Suprapubic skin (tissue), 4 donors: ENCODE measurements around the gene MGME1. TPM values are rescaled to one million over a fixed set of nuclear protein-coding genes. Genes with fewer than 3 reads are reported as not detected.
A peak's percentile ranks its signal among the peaks of the same experiment; 100 is the strongest.

Experiments used
- DNase-seq, 2 donors: peaks; one replicate each; pipeline ENCODE4 v3.0.0-alpha.2; 2019; ENCODE audit warnings: low spot score in 2 of 2
- H3K27ac ChIP-seq: fragments of 200-600 bp; sonication (generic); one replicate; pipeline ENCODE4 v1.5.1; 2019
- H3K27me3 ChIP-seq: fragments of 200-600 bp; sonication (generic); one replicate; pipeline ENCODE4 v1.5.1; 2019
- H3K36me3 ChIP-seq: fragments of 200-600 bp; sonication (generic); one replicate; pipeline ENCODE4 v1.5.1; 2019
- H3K4me1 ChIP-seq: fragments of 200-600 bp; sonication (generic); one replicate; pipeline ENCODE4 v1.5.1; 2019
- H3K4me3 ChIP-seq: fragments of 200-600 bp; sonication (generic); one replicate; pipeline ENCODE4 v1.5.1; 2019; ENCODE audit warnings: mild to moderate bottlenecking
- H3K9me3 ChIP-seq: fragments of 200-600 bp; sonication (generic); one replicate; pipeline ENCODE4 v1.5.1; 2019
- EP300 ChIP-seq: sonication (generic); formaldehyde crosslinking; IDR thresholded peaks from one replicate; pipeline ENCODE4 v1.6.1; 2017; ENCODE audit warnings: antibody characterized with exemption
- POLR2A ChIP-seq, 2 donors: fragments of 450-650 bp; IDR thresholded peaks; one replicate each; pipeline ENCODE4 v1.6.1; 2017; ENCODE audit warnings: antibody characterized with exemption in 2 of 2, mild to moderate bottlenecking in 2 of 2, moderate library complexity in 2 of 2
- POLR2AphosphoS5 ChIP-seq, 3 donors: sonication (generic); formaldehyde crosslinking; IDR thresholded peaks; one replicate each; pipeline ENCODE4 v1.6.1; 2017; ENCODE audit warnings: antibody characterized with exemption in 3 of 3
- WGBS: methylation state at CpG from one replicate; pipeline ENCODE4 v1.1.5; 2018; 5-methylcytosine and 5-hydroxymethylcytosine counted together
- total RNA-seq, 4 donors: library from RNA; depleted of rRNA; stranded (reverse); fragments of >200 nt; gene quantifications; one replicate each; pipeline ENCODE4 v1.1.0, GENCODE V29; 2016
- TF ChIP-seq, protein P1 (sequence below), 2 donors: fragments of 200-600 bp in 1 of 2; fragments of 450-650 bp in 1 of 2; sonication (generic) in 1 of 2; IDR thresholded peaks; one replicate each; pipeline ENCODE4 v1.5.1; 2016 to 2019; ENCODE audit warnings: antibody characterized with exemption in 2 of 2, mild to moderate bottlenecking in 1 of 2, moderate library complexity in 1 of 2

Gene MGME1
- total RNA-seq, 4 donors from 2014 or later = 30.2 to 68.1 (median 32.8) TPM

DNA sequence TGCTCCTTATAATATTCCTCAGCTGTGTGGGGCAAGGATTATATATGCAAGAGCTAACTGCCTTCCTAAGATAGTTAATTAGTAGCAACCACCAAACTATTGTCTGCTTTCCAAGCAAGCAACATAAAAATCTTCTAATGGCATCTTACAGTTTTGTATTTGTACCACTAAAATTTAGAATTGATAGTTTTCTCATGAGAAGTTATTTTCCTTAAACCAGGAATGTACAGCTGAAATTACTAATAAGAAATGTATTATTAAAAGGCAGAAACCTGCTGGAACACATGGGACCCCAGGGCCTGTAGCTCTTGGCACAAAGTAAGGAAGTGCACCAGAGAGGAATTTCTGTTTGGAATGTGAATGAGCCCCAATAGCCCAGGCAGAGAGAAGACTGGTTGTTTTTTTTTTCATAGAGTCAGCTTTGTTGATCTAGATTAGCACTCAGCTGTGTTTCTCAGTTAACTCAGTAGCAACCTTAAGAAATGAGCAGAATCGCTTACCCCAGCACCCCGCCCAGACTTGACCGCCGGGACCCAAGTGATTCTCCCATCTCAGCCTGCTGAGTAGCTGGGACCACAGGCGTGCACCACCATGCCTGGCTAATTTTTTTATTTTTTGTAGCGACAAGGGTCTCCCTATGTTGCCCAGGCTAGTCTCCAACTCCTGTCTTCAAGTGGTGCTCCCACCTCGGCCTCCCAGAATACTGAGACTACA, 2.6 kb downstream of the MGME1 start:
- Histone ChIP-seq H3K4me3 (peak overlapping the region; percentile 95), H3K36me3 (peaks cover 9% of the 10 kb centered on the region), H3K4me1 (peaks cover 54% of the 10 kb centered on the region), H3K9me3 (no peaks in the 10 kb centered on the region), H3K27ac (peak overlapping the region; percentile 98), H3K27me3 (no peaks in the 10 kb centered on the region)
- TF ChIP-seq, protein P1, sequence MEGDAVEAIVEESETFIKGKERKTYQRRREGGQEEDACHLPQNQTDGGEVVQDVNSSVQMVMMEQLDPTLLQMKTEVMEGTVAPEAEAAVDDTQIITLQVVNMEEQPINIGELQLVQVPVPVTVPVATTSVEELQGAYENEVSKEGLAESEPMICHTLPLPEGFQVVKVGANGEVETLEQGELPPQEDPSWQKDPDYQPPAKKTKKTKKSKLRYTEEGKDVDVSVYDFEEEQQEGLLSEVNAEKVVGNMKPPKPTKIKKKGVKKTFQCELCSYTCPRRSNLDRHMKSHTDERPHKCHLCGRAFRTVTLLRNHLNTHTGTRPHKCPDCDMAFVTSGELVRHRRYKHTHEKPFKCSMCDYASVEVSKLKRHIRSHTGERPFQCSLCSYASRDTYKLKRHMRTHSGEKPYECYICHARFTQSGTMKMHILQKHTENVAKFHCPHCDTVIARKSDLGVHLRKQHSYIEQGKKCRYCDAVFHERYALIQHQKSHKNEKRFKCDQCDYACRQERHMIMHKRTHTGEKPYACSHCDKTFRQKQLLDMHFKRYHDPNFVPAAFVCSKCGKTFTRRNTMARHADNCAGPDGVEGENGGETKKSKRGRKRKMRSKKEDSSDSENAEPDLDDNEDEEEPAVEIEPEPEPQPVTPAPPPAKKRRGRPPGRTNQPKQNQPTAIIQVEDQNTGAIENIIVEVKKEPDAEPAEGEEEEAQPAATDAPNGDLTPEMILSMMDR (IDR thresholded peaks at IDR 0.05) = no peak
- WGBS = 28% methylated on average over 7 of the region's 7 CpGs
- no peak for DNase-seq

DNA sequence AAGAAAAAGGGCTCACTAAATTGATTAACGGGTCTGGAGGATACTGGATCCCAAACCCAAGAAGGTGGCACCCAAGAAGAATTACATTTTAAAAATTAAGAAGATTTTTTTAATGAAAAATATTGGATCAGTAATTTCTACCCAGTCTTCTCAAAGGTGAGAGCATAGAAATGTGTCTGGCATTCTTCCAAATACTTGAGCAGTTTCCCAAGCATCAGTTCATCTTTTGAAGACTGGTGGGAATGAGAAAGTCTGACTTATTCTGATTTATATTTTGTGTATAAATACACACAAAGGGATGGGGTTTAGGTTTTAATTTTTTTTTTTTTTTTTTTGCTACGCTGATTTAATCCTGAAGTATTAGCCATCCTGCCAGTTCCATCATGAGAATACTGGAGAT, 3.3 kb downstream of the MGME1 start:
- 46% methylated on average over 2 of the region's 2 CpGs for WGBS
- H3K9me3 ChIP-seq = no peaks in the 10 kb centered on the region

DNA sequence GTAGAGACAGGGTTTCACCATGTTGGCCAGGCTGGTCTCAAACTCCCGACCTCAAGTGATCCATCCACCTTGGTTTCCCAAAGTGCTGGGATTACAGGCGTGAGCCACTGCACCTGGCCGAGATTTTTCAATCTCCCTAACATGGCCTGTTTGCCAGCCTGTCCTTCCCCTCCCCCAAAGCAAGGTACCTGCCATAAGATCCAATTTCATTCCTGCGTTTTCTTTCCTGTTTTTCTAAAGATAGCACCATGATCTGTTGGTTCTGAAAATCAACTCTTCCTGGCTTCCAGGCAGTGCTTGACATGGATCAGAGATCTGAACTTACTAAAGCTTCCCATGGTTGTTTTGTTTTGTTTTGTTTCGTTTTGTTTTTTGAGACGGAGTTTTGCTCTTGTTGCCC, 7.5 kb downstream of the MGME1 start:
- Histone ChIP-seq H3K27ac (no peak overlapping the region), H3K36me3 (peaks cover 18% of the 10 kb centered on the region), H3K4me1 (peaks cover 26% of the 10 kb centered on the region), H3K9me3 (no peaks in the 10 kb centered on the region), H3K4me3 (no peak overlapping the region), H3K27me3 (no peaks in the 10 kb centered on the region)
- 95% methylated on average over 6 of the region's 6 CpGs for WGBS
- no peak for DNase-seq
- TF ChIP-seq POLR2AphosphoS5 (IDR thresholded peaks at IDR 0.05) (no peak), EP300 (no peak), POLR2A (IDR thresholded peaks at IDR 0.05) (no peak)
- TF ChIP-seq, protein P1 (IDR thresholded peaks at IDR 0.05) = no peak

More for the DNA sequence above, 3.3 kb downstream of the MGME1 start:
- H3K36me3 ChIP-seq = peaks cover 10% of the 10 kb centered on the region
- peak overlapping the region; percentile 95 for H3K4me3 ChIP-seq
- no peaks in the 10 kb centered on the region for H3K27me3 ChIP-seq
- H3K27ac ChIP-seq = peak overlapping the region; percentile 98
- H3K4me1 ChIP-seq = peaks cover 47% of the 10 kb centered on the region
- DNase-seq = no peak
- TF ChIP-seq, protein P1 (IDR thresholded peaks at IDR 0.05) = no peak
- TF ChIP-seq POLR2AphosphoS5 (IDR thresholded peaks at IDR 0.05) (no peak), EP300 (no peak), POLR2A (IDR thresholded peaks at IDR 0.05) (no peak)

- Histone ChIP-seq H3K27ac (no peak overlapping the region), H3K36me3 (peaks cover 47% of the 10 kb centered on the region), H3K27me3 (no peaks in the 10 kb centered on the region), H3K4me3 (no peak overlapping the region), H3K4me1 (no peaks in the 10 kb centered on the region), H3K9me3 (no peaks in the 10 kb centered on the region)
- WGBS = 91% methylated on average over 7 of the region's 7 CpGs
- TF ChIP-seq EP300 (no peak), POLR2A (IDR thresholded peaks at IDR 0.05) (no peak), POLR2AphosphoS5 (IDR thresholded peaks at IDR 0.05) (no peak)
- TF ChIP-seq, protein P1 (IDR thresholded peaks at IDR 0.05) = no peak
- no peak for DNase-seq
Observed at GRCh38 chr20:17985388-17986018, 16.7 kb downstream of the MGME1 start.

- Histone ChIP-seq H3K9me3 (no peaks in the 10 kb centered on the region), H3K36me3 (peaks cover 44% of the 10 kb centered on the region), H3K27ac (no peak overlapping the region), H3K27me3 (no peaks in the 10 kb centered on the region), H3K4me1 (no peaks in the 10 kb centered on the region), H3K4me3 (no peak overlapping the region)
- TF ChIP-seq, protein P1 (IDR thresholded peaks at IDR 0.05) = no peak
- no peak for TF ChIP-seq EP300
- no peak for TF ChIP-seq POLR2A (IDR thresholded peaks at IDR 0.05)
- no peak for TF ChIP-seq POLR2AphosphoS5 (IDR thresholded peaks at IDR 0.05)
- 97% methylated on average over 3 of the region's 3 CpGs for WGBS
- DNase-seq = no peak
Observed at GRCh38 chr20:17987988-17988387, 19.2 kb downstream of the MGME1 start.
